HG03520 (cell line): ENCODE results near the gene CRYBA2.

Experiments used
- ATAC-seq: cut with Tn5 transposase; IDR thresholded peaks from one replicate; pipeline ENCODE4 v1.9.1; 2021; ENCODE audit warnings: mild to moderate bottlenecking, moderate library complexity; ENCODE audit not compliant: unreplicated experiment

The CRYBA2 gene

DNA sequence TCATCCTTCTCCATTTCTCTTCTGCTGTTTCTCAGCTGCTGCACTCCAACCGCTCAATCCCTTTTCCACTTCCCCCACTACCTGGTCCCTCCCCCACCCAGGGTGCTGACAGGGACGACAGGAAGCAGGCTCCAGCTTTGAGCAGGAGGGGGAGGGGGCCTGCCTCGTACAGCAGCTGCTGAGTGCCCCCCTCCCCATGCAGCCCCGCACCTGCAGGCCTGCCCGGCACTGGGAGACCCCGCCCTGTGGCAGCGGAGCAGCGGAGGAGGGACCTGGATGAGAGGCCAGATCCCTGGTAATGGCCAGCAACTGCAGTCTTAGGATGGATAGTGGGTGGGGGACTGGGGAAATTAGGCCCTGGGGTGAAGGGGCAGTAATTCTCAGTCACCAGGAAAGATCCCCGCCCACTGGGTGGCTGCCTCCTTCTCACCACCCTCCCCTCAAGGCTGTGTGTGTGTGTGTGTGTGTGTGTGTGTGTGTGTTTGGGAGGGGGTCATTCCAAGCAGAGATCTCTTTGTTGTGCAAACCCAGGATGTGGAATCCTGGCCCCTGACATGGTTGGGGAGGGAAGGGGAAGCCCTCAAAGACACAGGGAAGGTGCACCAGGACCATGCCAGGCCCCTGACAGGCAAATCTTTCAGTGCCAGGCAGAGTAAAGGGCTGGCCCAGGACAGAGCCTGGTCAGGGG is 6.8 kb upstream of the CRYBA2 start:
- no peak for ATAC-seq

DNA sequence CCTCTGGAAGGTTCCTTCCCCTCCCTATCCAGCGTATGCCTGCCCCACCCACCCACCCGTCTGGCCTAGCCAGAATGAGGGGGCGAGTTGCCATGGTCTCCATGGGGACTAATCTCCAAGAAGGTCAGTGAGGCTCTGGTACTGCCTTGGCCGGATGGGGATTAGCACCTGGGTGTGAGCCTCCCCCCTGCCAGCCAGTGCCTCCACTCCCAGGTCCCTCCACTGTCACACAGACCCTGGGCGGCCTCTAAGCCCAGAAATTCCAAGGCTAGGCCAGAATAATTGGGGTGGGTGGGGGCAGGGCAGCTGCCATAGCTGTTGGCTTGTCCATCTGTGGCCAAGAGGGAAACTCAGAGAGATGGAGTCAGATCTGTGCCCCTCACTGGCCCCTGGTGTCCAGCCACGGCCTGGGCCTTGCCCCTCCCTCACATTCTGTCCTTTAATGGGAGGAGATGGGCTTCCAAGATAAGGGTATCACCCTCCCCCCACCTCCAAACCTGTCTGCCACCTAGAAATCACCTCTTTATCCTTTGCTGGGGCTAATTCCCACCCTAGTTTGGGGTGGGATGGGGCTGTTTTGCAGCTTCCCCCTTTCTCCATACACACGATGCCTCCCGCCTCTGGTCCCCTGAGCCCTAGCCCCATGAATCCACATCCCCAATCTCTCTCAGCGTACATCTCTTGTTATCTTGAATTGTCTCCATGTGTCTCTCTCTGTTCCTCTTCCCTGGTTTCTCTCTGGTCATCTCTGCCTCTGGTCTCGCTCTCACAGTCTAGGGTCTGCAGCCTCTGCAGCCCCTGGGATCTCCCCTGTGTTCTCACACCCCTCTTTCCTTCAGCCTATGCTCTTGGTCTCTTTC is 6.0 kb upstream of the CRYBA2 start:
- no peak for ATAC-seq

DNA sequence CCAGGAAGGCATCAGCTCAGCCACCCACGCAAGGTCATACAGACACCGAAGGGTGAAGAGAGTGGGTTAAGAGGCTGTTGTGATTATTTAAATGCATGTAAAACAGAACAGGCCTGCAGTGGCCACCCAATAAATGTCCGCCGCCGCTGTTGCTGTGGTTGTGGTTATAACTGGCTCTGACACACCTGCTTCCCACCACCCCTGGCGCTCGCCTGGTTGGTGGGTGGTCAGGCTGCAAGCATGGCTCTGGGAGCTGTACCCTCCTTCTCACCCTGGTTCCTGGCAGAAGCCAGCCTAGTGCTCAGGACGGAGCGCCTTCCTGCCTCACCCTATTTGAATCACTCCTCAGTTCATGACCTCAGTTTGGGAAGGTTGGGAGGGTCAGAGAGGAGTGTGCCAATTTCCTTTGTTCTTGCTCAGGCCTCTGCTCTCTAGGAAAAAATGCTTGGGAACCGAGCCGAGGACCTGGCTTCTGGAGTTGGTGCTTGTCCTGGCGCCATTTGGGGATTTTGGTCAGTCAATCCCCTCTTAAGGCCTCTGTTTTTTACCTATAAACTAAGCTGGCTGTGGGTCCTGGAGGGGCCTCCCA is 5.3 kb upstream of the CRYBA2 start:
- ATAC-seq = no peak

DNA sequence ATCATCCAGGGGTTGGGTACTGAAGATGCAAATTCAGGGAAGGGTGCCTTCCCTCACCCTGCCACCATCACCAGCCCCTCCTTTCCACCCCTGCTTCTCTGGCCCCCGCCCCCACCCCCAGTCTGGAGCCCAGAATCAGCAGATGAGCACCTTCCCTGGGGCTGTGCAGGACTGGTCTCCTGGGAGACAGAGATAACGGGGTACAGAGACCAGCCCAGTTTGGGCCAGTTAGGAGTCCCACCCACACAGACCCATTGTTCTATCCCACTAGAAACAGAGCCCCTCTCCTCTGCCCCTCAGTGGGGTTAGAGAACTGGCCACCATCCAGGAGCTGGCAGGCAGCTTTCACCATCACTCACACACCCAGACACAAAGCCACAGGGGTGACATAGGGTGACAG is 4.5 kb upstream of the CRYBA2 start:
- no peak for ATAC-seq

DNA sequence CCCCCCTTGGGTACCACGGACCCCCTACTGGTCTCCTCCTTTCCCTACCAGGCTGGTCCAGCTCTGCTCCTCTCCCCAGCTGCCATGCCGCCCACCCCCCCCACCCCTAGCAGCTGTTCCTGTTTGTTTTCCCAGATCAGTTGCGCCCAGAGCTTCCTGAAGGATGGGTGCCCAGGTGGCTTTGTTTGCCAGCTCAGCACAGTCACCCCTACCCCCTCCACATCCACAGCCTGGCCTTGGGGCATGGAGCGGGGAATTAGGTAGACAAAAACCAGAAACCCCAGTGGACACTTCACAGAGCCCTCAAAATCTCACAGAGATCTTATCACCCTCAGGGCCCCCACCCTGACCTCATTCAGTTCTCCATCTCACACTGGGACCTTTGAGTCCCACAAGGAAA is 3.7 kb upstream of the CRYBA2 start:
- ATAC-seq = no peak

DNA sequence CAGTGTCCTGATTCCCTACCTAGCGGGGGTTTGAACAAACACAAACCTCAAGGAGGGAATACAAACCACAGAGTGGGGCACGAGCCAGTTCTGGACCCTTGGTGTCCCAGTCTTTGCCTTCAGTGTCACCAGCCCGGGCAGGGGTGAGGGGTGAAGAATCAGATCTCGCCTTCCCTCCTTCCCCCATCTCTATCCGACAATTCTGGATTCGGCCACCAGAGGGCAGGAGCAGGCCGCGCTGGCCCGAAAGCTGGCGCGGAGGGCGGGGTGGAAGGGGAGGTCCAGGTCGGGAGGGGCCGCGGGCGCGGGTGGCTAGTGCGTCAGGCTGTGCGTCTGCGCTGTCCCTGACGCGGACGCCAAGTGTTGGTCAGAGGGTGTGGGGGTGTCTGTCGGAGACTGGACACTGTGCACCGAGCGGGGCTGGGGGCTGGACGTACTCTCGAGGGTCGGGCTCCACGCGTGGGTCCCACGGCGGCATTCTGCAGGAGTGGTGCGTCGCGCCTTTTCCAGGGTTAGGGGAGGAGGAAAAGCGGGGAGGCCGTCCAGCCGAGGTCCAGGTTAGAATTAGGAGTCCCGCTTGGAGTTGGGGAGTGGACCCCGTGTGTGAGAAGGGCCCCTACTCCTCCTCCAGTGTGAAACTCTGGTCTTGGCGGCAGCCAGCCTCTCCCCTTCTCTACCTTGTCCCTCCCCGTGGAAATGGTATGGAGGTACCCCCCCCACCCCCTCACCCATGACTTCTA is 2.9 kb upstream of the CRYBA2 start:
- no peak for ATAC-seq

DNA sequence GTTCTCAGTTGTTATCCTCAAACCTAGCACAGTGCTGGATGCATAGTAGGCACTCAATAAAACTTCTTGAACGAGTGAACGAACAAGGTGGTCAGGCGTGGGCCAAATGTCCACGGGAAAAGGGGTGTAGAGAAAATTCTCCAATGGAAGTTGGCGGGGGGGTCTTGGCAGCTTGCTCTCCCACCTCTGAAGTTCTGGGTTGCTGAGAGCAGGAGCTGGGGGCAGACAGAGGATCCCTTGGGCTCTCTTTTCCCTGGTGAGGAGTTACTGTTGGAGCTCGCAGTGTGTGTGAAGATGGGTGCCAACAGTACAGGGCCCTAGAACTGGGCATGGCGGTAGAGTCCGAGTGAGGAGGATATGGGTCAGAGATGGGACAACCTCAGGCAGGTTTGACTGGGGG is 2.3 kb upstream of the CRYBA2 start:
- ATAC-seq = no peak

DNA sequence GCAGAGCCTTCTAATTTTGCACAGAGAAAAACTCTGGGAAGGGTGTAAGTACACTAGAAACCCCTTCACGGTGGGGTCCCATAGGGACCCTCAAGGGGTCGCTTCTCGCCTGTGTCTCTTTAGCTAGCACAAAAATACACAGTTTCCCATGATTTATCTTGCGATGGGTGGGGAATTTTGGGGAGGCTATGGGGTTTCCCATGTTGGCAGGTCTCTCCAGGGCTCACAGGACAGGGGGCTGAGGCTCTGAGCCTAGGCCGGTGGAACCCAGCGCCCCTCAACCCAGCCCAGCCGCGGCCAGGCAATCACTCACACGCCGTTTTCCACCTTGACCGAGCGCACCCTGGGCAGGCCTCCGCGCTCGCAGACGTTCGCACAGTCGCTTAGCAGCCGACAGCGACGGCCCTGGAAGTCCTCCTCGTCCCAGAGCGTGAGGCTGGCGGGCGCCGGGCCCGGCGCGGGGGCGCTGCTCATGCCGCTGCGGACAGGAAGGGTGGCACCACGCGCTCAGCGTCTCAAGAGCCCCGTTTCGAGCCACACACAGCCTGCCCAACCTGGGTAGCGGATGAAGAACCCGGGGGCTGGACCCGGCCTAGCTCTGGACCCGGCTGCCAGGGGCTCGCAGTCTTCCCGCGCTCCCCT is 398 bp downstream of the CRYBA2 start:
- no peak for ATAC-seq

DNA sequence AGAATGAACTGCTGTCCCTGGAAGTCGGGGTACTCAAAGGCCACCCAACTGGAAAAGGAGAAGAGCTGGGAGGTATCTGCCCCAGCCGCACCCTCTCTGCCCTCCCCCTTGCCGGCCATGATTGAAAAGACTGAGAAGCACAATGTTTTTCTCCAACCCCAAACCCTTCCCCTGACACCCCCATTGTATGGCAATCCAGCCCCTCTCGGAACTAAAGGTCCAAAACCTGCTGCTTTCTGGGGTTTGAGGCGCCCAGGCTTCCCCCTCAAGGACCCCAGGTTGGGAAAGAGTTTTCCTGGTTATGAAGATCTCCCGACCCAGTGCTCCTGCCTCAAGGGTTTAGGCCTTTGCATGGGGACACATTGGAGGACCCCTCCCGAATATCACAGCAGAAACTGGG is 1.0 kb downstream of the CRYBA2 start:
- ATAC-seq = no peak

DNA sequence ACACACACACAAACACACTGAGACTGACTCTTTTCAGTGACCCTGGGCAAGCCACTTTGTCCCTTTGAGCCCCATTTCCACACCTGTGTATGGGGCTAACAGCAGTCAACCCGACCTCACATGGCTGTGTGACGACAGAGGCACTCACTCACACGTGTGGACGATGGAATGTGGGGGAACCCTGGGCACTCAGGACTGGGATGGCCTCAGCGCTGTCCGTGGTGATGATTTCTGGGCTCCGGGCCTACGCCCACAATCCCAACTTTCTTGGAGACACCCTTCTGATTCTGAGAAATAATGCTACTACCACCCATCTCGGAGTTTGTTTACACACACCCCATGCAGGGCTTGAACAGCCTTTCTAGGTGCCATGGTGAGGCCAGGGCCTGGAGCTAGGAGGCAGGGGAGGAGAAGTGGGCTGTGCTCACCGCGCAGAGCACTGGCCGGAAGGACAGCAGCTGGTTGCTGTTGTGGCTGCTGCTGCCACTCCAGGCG is 1.5 kb downstream of the CRYBA2 start:
- no peak for ATAC-seq

DNA sequence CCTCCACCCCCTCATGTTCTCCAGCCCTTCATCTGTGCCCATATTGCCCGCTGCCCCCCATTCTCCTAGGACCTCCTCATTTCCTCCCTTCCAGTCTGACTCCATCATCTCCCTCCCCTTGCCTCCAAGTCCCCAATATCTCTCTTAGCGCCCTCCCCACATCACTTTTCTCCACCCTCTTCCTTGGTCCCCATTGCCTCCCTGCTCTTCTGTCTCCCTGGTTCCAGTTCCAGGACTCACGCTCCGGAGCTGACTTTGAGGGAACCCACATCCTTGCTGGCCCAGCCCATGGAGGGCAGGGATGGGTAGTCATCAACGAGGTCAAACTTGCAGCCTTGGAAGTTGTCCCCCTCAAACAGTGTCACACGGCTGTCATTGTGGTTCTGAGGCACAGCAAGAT is 2.6 kb downstream of the CRYBA2 start:
- ATAC-seq = no peak

DNA sequence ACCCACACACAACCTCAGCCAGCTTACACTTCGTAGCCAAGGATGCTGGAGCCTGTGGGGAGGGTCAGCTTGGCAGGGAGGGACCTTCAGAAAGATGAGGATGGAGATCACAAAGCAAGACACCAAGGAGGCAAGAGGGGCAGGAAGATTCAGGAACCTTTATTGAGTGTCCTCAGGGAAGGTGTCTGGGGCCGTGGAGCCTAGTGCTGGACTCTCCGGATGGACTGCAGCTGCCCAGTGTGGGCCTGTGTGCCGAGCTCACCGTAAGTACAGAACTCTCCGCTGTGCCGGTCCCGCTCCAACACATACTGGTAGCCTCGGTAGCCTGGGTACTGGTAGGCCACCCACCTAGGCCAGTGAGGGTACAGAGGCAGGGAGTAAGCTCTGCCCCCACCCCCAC is 3.2 kb downstream of the CRYBA2 start:
- ATAC-seq = no peak

DNA sequence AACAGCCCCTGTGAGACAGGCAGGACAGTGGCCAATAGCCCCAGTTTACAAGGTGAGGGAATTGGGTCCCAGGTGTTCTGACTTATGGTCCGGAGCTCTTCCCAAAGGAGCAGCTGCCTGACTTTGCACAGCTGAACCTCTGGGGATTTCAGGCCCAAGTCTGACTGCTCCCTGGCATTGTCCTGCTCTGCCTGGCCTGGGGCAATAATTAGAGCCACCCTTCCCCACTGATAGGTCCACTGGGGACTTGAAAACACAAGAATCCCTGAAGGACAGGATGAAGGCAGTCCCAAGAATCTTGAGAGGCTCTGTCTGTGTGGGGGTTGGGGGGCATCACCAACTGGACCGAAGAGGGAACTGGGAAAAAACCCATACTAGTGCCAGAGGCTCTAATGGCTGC is 4.6 kb downstream of the CRYBA2 start:
- ATAC-seq = no peak

DNA sequence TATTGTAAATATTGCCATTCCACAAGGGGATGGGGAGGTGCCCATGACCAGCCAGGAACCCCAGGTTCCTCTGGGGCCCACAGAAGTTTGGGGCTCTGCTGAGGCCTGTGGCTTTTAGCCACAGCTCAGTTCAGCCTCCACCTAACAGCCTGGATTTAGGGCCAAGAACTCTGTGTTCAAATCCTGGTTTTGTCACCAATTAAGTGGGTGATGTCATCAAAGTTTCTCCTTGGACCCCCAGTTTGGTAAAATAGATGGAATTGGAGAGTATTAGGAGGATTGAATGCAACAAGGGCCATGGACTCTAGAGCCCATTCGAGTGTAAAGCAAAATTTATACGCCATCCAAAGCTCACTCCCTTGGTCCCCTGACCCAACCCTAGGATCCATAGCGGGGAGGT is 5.1 kb downstream of the CRYBA2 start:
- no peak for ATAC-seq

DNA sequence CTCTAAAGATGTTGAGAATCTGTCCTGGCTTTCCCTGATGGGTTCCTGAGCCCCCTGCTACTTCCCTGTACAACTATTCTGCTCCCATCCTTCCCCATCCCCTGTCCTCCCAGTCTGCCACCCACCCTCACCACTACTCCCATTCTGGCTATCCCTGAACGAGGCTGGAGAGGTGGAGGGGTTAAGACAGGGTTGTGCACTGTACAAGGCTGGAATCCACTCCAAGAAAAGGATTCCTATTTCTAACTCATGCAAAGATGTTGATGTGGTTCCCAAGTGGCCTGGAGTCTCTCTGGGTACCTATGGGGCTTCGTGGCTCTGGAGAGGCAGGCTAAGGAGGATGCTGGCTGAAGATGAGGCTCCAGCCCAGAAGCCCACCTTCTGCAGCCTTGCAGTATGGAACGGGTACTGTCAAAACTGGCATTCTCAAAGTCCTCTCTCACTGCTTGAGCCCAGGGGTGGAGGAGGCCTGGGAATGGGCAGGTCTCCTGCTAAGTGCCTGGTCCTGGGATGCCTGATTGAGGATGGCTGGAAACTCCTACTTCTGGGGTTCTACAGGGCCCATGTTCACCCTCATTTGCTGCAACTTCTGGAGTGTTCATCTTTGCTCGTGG is 7.0 kb downstream of the CRYBA2 start:
- no peak for ATAC-seq

DNA sequence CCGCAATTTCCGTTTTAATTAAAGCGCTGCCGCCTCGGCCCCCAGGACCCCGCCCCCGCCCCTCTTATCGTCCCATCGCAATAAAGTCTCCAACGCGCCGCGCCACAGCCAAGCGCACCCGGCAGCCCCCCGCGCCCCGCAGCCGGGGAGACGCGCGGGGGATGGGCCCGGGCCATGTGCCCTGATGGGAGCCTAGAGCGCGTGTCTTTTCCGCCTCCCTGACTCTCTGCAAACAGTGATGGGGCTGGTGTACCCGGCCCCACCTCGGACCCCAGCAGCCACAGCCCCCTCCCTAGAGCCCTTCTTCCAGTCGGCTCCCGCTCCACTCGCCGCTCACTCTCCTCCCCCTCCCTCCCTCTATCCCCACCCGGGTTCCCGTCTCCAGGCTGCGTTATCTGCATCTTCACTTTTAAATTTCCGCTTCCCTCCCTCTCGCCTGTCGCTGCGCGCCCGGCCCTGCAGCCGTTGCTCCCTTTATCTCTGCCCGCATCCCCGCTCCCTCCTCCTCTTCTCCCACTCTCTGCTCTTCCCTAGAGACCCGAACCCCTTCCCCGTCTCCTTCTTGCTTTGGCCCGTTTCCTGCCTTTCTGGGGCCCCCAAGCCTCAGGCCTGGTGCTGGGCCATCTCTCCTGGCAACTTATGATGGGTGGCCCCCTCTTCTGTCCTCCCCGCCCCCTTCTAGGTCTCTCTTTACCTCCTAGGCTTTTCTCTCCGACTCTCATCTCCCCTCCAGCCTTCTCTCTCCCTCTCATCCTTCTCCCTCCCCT is 7.7 kb downstream of the CRYBA2 start:
- ATAC-seq = no peak

DNA sequence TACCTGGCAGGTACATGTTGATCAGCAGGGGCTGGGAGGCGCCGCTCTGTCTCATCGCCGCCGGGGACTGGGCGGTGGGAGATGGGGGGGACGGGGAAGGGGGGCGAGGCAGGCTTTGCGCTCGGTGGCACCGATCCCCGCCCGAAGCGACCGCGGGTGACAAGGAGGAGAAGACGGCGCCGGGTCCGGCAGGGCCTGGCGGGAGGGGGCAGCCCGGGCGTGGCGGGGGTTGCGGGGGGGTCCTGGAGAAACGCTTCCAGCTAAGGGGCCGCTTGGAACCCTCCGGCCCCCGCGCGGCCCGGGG is 8.2 kb downstream of the CRYBA2 start, which contains the start of gene FEV:
Gene FEV, minus strand, starts transcription at position 164 of the 304 bp plus-strand sequence. Its CDS starts 109 bp downstream, at position 55.
- no peak for ATAC-seq

DNA sequence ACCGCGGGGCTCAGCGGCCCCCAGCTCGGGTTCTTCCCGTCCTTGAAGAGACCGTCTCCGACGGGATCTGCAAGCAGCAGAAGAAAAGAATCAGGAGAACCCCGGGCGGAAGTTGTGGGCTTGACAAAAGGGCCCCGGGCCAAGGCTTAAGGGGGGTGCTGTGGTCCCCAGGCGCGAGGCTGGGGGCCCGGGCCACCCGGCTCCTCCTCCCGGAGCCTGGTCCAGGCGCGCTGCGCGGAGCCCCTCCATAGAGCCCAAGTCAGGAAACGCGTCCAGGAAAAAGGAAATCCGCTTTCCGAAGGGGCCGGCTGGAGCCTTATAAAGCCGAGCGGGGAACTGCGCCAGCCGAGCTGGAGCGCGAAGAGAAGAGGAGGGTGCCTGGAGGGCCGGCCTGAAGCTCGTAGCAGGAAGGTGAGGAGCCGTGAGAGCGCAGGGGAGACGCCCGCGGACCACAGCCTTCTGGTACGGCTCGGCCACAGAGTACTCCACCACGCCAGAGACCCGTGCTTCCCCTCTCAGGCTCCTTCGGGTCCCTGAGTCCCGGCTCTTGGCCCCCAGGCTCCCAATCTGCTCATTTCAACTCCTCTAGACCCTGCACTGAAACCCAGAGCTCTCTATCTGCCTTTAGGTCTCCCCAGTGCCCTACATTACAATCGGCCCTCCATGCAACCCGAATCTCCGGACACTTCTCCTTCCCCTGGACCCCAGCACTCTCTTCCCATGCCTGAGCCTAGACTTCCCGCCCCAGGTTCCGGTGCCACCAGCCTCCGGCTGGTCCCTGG is 8.8 kb downstream of the CRYBA2 start:
- no peak for ATAC-seq

DNA sequence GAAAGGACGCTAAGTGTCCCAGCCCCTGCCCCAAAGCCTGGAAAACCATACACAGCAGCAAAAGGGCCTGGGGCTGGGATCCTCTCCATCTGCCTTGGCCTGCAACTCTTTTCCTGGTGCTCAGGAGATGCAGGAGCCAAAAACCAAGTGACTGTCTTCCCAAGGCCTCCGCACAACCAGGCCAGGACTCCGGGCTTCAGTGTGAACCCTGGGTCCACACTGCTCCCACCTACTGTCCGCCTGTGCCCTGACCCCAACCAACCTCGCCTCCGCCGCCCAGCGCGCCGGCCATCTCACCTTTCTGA is 9.3 kb downstream of the CRYBA2 start:
- no peak for ATAC-seq
